ENCODE results near the gene ABHD17A. TPM values are rescaled to one million over a fixed set of nuclear protein-coding genes. Genes with fewer than 3 reads are reported as not detected.

ABHD17A gene
- polyA plus RNA-seq, 1 of the 3 experiments (the other 2 are of a cell fraction), result 61.1 TPM

GRCh38 chr19:1843646-1844394 lies 41.5 kb downstream of the ABHD17A start:
- no peak overlapping the region for H3K4me2 ChIP-seq
- H3K27ac ChIP-seq (ENCODE audit: low read depth in 2 of 2, low read length in 1 of 2), result no peak overlapping the region
- H2AFZ ChIP-seq (ENCODE audit: low read depth), result no peak overlapping the region
- H3F3A ChIP-seq (replicated peaks; ENCODE audit: insufficient read depth), result peaks cover 2% of the 10 kb centered on the region
- no peak for DNase-seq
- H3K9me2 ChIP-seq, result no peaks in the 10 kb centered on the region
- no peak for TF ChIP-seq POLR2AphosphoS5 (IDR thresholded peaks at IDR 0.05; ENCODE audit: low read depth, low read length)
- no peak for TF ChIP-seq MXI1 (IDR thresholded peaks at IDR 0.05; ENCODE audit: low read depth, low read length)
- TF ChIP-seq EP300 (IDR thresholded peaks at IDR 0.05; ENCODE audit: borderline replicate concordance in 1 of 2, low read depth in 1 of 2, low read length in 1 of 2), result no peak
- TF ChIP-seq GABPA (IDR thresholded peaks at IDR 0.05; ENCODE audit: low read depth), result no peak
- TF ChIP-seq EZH2phosphoT487 (IDR thresholded peaks at IDR 0.05; ENCODE audit: borderline replicate concordance, low read depth), result no peak
- TF ChIP-seq, protein P1, sequence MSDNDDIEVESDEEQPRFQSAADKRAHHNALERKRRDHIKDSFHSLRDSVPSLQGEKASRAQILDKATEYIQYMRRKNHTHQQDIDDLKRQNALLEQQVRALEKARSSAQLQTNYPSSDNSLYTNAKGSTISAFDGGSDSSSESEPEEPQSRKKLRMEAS (IDR thresholded peaks at IDR 0.05; ENCODE audit: low read depth), result no peak
- no peak for TF ChIP-seq TEAD4 (IDR thresholded peaks at IDR 0.05; ENCODE audit: borderline replicate concordance, insufficient read depth)
- TF ChIP-seq TCF12 (IDR thresholded peaks at IDR 0.05), result no peak
- peaks cover 93% of the 10 kb centered on the region for H3K79me2 ChIP-seq (ENCODE audit: insufficient read depth)
- peaks cover 0 to 7% of the 10 kb centered on the region in 2 experiments for H3K36me3 ChIP-seq (replicated peaks in 1 of 2; ENCODE audit: control insufficient read depth in 1 of 2, insufficient read depth in 2 of 2, low read length in 1 of 2)
- H3K9me3 ChIP-seq, result no peaks in the 10 kb centered on the region
- peaks cover 89% of the 10 kb centered on the region for H4K20me1 ChIP-seq (ENCODE audit: insufficient read depth)
- WGBS (ENCODE audit: low lambda C conversion rate), result 100% methylated on average over 5 of the region's 25 CpGs
- H3K27me3 ChIP-seq (ENCODE audit: insufficient read depth), result no peaks in the 10 kb centered on the region
- H3K9ac ChIP-seq, result no peak overlapping the region
- CTCF ChIA-PET, result interaction anchor here (1.3 to 15.0 kb wide), 2 partner anchors 17 to 21 kb away, joined by 3 to 188 read pairs; no protein-coding TSS in a partner anchor
- H3K4me3 ChIP-seq (ENCODE audit: low read depth in 2 of 2, low read length in 1 of 2), result no peak overlapping the region
- POLR2A ChIA-PET, result no interaction called here
- peaks cover 7 to 18% of the 10 kb centered on the region in 2 experiments; a peak in 1 of 4 replicates for H3K4me1 ChIP-seq (ENCODE audit: control insufficient read depth in 1 of 2, insufficient read depth in 2 of 2, low read depth in 1 of 2, low read length in 1 of 2)

GRCh38 chr19:1843116-1843515 lies 42.2 kb downstream of the ABHD17A start:
- no peak overlapping the region for H3K27ac ChIP-seq (ENCODE audit: low read depth in 2 of 2, low read length in 1 of 2)
- H3K4me2 ChIP-seq, result no peak overlapping the region
- peaks cover 0 to 7% of the 10 kb centered on the region in 2 experiments for H3K36me3 ChIP-seq (replicated peaks in 1 of 2; ENCODE audit: control insufficient read depth in 1 of 2, insufficient read depth in 2 of 2, low read length in 1 of 2)
- H3K4me3 ChIP-seq (ENCODE audit: low read depth in 2 of 2, low read length in 1 of 2), result no peak overlapping the region
- no peaks in the 10 kb centered on the region for H3K9me3 ChIP-seq
- no peaks in the 10 kb centered on the region for H3K9me2 ChIP-seq
- H3F3A ChIP-seq (replicated peaks; ENCODE audit: insufficient read depth), result no peaks in the 10 kb centered on the region
- H3K27me3 ChIP-seq (ENCODE audit: insufficient read depth), result no peaks in the 10 kb centered on the region
- no peak overlapping the region for H3K9ac ChIP-seq
- H4K20me1 ChIP-seq (ENCODE audit: insufficient read depth), result peaks cover 94% of the 10 kb centered on the region
- peaks cover 99% of the 10 kb centered on the region for H3K79me2 ChIP-seq (ENCODE audit: insufficient read depth)
- CTCF ChIA-PET, result interaction anchor here (1.3 to 15.0 kb wide), 2 partner anchors 16 to 22 kb away, joined by 3 to 188 read pairs; no protein-coding TSS in a partner anchor
- POLR2A ChIA-PET, result interaction anchor here (0.6 kb wide), 1 partner anchor 102 kb away, joined by 3 read pairs; no protein-coding TSS in a partner anchor
- no peak overlapping the region for H2AFZ ChIP-seq (ENCODE audit: low read depth)
- DNase-seq, result no peak
- H3K4me1 ChIP-seq (ENCODE audit: control insufficient read depth in 1 of 2, insufficient read depth in 2 of 2, low read depth in 1 of 2, low read length in 1 of 2), result peaks cover 7 to 18% of the 10 kb centered on the region in 2 experiments; a peak in 1 of 4 replicates
- WGBS (ENCODE audit: low lambda C conversion rate), result 77% methylated on average over 15 of the region's 22 CpGs
- TF ChIP-seq, protein P1 (IDR thresholded peaks at IDR 0.05; ENCODE audit: low read depth), result no peak
- TF ChIP-seq IRF3 (IDR thresholded peaks at IDR 0.05; ENCODE audit: low read depth, low read length) (no peak), FOXM1 (IDR thresholded peaks at IDR 0.05; ENCODE audit: low read depth) (no peak), FOXJ3 (CRISPR knock-in tag; IDR thresholded peaks at IDR 0.05) (no peak), TCF12 (IDR thresholded peaks at IDR 0.05) (no peak), EP300 (IDR thresholded peaks at IDR 0.05; ENCODE audit: borderline replicate concordance in 1 of 2, low read depth in 1 of 2, low read length in 1 of 2) (no peak), USF2 (IDR thresholded peaks at IDR 0.05; ENCODE audit: borderline replicate concordance, low read depth, low read length) (no peak), YY1 (IDR thresholded peaks at IDR 0.05; ENCODE audit: low read depth) (no peak), PBX3 (IDR thresholded peaks at IDR 0.05) (no peak), REST (IDR thresholded peaks at IDR 0.05; ENCODE audit: low read depth, low read length) (no peak)
